Adrenal gland (tissue), 12 donors: ENCODE results near the gene TNS1. TPM values are rescaled to one million over a fixed set of nuclear protein-coding genes. Genes with fewer than 3 reads are reported as not detected.

Source experiments
- DNase-seq, 7 donors: peaks; one replicate each; pipeline ENCODE4 v3.0.0-alpha.2; 2019 to 2020
- H3K27ac ChIP-seq, 5 donors: fragments of 200-600 bp; sonication (generic) in 4 of 5; 1 replicate in 3 of 5; 2 replicates in 2 of 5; pipeline versions ENCODE4 v1.5.1 to v1.8.0; 2016 to 2020; ENCODE audit warnings: mild to moderate bottlenecking in 1 of 5
- H3K27me3 ChIP-seq: fragments of 200-600 bp; 2 replicates; pipeline ENCODE4 v1.8.0; 2021
- H3K36me3 ChIP-seq, 2 donors: fragments of 200-600 bp; replicated peaks in 1 of 2; 1 replicate in 1 of 2; 2 replicates in 1 of 2; pipeline versions ENCODE4 v1.5.1 to v1.8.0; 2018 to 2022
- H3K4me1 ChIP-seq, 2 donors: fragments of 200-600 bp; replicated peaks in 1 of 2; 1 replicate in 1 of 2; 2 replicates in 1 of 2; pipeline versions ENCODE4 v1.5.1 to v1.8.0; 2018 to 2021
- H3K4me3 ChIP-seq, 4 donors: fragments of 200-600 bp; sonication (generic) in 3 of 4; one replicate each; pipeline ENCODE4 v1.5.1; 2016 to 2018
- H3K9me3 ChIP-seq, 3 donors: fragments of 200-600 bp; sonication (generic) in 1 of 3; replicated peaks in 1 of 3; 1 replicate in 2 of 3; 2 replicates in 1 of 3; pipeline versions ENCODE4 v1.5.1 to v1.8.0; 2016 to 2021
- POLR2A ChIP-seq, 2 donors: fragments of 450-650 bp; IDR thresholded peaks; one replicate each; pipeline ENCODE4 v1.6.1; 2017; ENCODE audit warnings: antibody characterized with exemption in 2 of 2, mild to moderate bottlenecking in 2 of 2, moderate library complexity in 1 of 2
- WGBS, 4 donors: extraction: QIAGEN DNeasy Blood & Tissue Kit in 2 of 4; methylation state at CpG; one replicate each; pipeline versions ENCODE4 v1.1.5 to v1.1.7; 2013 to 2017; 5-methylcytosine and 5-hydroxymethylcytosine counted together
- intact Hi-C, 2 donors: fragments of 100-400 bp; cut with DNase I; formaldehyde crosslinking; loops; one replicate each; pipeline versions ENCODE4 v1.14.1 to v1.15.0; 2022 to 2023
- polyA plus RNA-seq, 3 donors: library from polyadenylated mRNA; stranded (reverse); fragments of 200-250 nt in 2 of 3; fragments of 350-450 nt in 1 of 3; fragmentation: Illumina TruSeq in 1 of 3; extraction: RNeasy Lipid Tissue Mini Kit (QIAGEN cat#74804) in 1 of 3; gene quantifications; one replicate each; pipeline ENCODE4 v1.2.3, GENCODE V29; 2013 to 2014
- total RNA-seq, 9 donors: library from RNA; depleted of rRNA in 4 of 9; stranded (reverse); fragments of >200 nt in 4 of 9; fragments of 120-200 nt in 1 of 9; fragmentation: NEBNext Ultra II Directional in 1 of 9; extraction: Animal tissue kit (Norgen Biotek cat#: 25700) in 1 of 9; gene quantifications; one replicate each; pipeline versions ENCODE4 v1.1.0 to v1.2.4, GENCODE V29; 2013 to 2023
- TF ChIP-seq, protein P1 (sequence below), 6 experiments: fragments of 450-650 bp in 4 of 6; fragments of 200-600 bp in 2 of 6; sonication (generic) in 1 of 6; IDR thresholded peaks; 1 replicate in 5 of 6; 2 replicates in 1 of 6; pipeline versions ENCODE4 v1.5.1 to v1.8.0; 2016 to 2021; ENCODE audit warnings: antibody characterized with exemption in 6 of 6, mild to moderate bottlenecking in 2 of 6, moderate library complexity in 1 of 6
- donor health status: healthy with polysubstance abuse.
- donor health status: Bipolar disorder and iron deficiency.
- donor health status: DM: yes; HTN: yes; CAD: no.
- donor health status: DM: no; HTN: no; CAD: no.
- donor health status: DM: no; HTN: no; CAD: no.
- donor health status: DM: yes; HTN: yes; CAD: no.

The TNS1 gene
- total and polyA plus RNA-seq, 12 donors: 34.1 to 341 (median 252) TPM

DNA sequence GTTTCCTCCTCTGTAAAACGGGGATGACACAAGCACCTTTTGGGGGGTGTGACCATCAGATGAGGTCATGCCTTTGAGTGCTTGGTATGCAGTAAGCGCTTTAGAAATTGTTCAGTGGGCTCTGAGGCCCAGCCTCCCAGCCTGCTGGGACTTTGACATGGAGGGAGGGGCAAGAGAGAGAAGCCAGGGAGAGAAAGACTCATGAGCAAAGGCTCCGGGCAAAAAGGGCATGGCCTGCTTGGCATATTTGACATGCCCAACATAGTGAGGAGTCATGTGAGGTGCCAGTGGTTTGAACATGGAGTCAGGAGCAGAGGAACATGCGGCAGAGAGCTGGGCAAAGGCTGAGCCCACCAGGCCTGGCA is 14.0 kb downstream of the TNS1 start:
- intact Hi-C loops: loop anchor here (5.0 to 10.0 kb wide), 4 partner anchors 54 to 202 kb away; no protein-coding TSS in a partner anchor
- no peak overlapping the region for H3K4me3 ChIP-seq
- WGBS, 4 donors: 37 to 44% (median 40%) methylated on average over 4 of the region's 4 CpGs
- H3K4me1 ChIP-seq: peaks cover 31 to 40% of the 10 kb centered on the region in 2 donors
- peak in 3 of 7 donors; percentile 54 to 67 (median 58) for DNase-seq
- no peaks in the 10 kb centered on the region for H3K9me3 ChIP-seq
- peak overlapping the region; percentile 40 to 84 (median 74) for H3K27ac ChIP-seq
- H3K27me3 ChIP-seq: no peaks in the 10 kb centered on the region
- H3K36me3 ChIP-seq: peaks cover 0 to 6% of the 10 kb centered on the region in 2 donors
- no peak for TF ChIP-seq POLR2A (IDR thresholded peaks at IDR 0.05)
- TF ChIP-seq, protein P1, sequence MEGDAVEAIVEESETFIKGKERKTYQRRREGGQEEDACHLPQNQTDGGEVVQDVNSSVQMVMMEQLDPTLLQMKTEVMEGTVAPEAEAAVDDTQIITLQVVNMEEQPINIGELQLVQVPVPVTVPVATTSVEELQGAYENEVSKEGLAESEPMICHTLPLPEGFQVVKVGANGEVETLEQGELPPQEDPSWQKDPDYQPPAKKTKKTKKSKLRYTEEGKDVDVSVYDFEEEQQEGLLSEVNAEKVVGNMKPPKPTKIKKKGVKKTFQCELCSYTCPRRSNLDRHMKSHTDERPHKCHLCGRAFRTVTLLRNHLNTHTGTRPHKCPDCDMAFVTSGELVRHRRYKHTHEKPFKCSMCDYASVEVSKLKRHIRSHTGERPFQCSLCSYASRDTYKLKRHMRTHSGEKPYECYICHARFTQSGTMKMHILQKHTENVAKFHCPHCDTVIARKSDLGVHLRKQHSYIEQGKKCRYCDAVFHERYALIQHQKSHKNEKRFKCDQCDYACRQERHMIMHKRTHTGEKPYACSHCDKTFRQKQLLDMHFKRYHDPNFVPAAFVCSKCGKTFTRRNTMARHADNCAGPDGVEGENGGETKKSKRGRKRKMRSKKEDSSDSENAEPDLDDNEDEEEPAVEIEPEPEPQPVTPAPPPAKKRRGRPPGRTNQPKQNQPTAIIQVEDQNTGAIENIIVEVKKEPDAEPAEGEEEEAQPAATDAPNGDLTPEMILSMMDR (IDR thresholded peaks at IDR 0.05): peak in 1 of 6 experiments; percentile 11

DNA sequence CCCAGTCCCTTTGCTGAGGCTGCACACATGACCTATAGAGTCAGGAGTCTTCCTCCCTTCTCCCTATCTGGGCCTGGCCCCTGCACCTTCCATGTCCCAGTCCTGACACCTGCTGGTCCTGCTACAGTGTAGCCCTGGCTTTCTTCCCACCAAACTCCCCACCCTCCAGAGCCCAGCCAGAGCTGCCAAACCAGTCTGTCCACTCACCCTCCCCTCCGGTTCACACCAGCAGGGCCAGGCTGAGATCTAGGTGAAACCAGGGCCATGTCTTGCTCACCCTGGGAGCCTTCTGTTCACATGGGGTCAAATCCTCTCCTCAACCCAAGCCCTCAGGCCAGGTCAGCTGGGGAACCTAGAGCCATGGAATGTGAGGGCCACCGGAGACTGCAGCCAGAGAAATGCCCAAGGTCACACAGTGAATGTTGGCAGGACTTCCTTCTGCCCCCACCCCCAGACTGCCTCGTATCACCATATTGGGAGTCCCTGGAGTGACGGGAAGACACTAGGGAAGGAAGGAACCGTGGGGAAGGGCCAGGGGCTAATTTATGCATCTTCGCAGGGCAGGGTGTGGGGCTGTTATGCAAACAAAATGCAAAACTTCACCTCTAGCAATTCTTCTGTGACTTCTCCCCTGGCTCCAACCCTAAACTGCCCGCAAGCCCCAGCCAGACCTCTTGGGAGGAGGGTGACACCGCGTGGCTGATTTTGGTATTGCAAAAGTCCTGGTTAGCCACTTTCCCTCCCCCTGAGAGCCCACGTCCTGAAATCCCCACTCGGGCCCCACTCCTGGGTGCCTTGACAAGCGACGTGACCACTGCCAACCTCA is 14.6 kb downstream of the TNS1 start:
- Histone ChIP-seq H3K4me3 (no peak overlapping the region), H3K27me3 (no peaks in the 10 kb centered on the region), H3K27ac (peak overlapping the region; percentile 40 to 84 (median 74)), H3K9me3 (no peaks in the 10 kb centered on the region), H3K36me3 (peaks cover 0 to 6% of the 10 kb centered on the region in 2 donors), H3K4me1 (peaks cover 25 to 34% of the 10 kb centered on the region in 2 donors)
- 4 to 7% (median 6%) methylated on average over 12 to 13 of the region's 13 CpGs for WGBS, 4 donors
- DNase-seq: peak; percentile 89 to 96 (median 92)
- intact Hi-C loops: loop anchor here (5.0 to 10.0 kb wide), 4 partner anchors 53 to 201 kb away; no protein-coding TSS in a partner anchor
- TF ChIP-seq POLR2A (IDR thresholded peaks at IDR 0.05): no peak
- TF ChIP-seq, protein P1 (IDR thresholded peaks at IDR 0.05): peak; percentile 90 to 98 (median 94)

DNA sequence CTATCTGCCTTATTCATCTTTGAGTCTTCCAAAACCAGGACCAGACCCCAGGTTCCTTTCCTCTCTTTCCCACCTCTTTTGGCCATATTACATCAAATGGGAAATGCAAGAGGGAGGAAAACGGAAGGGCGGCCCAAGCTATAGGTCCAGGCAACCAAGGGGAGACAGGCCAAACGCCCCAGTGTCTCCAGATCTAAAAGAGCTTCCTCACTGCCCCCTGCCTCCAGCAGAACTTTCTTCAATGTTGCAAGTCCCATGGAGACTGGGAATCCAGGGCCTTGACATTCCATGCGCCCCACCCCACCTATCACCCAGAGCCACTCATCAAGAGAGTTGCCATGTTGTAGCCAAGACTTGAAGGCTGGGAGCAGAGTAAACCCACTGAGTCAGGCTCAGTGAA is 15.4 kb downstream of the TNS1 start:
- 84 to 93% (median 85%) methylated on average over 4 of the region's 4 CpGs for WGBS, 4 donors
- H3K27me3 ChIP-seq: no peaks in the 10 kb centered on the region
- H3K27ac ChIP-seq: peak overlapping the region in 4 of 5 donors; percentile 54 to 84 (median 78)
- H3K9me3 ChIP-seq: no peaks in the 10 kb centered on the region
- H3K4me3 ChIP-seq: no peak overlapping the region
- TF ChIP-seq POLR2A (IDR thresholded peaks at IDR 0.05): no peak
- TF ChIP-seq, protein P1 (IDR thresholded peaks at IDR 0.05): no peak
- intact Hi-C loops: loop anchor here (5.0 to 10.0 kb wide), 4 partner anchors 53 to 200 kb away; no protein-coding TSS in a partner anchor
- H3K36me3 ChIP-seq: peaks cover 0 to 6% of the 10 kb centered on the region in 2 donors
- DNase-seq: peak in 2 of 7 donors; percentile 16 to 30
- H3K4me1 ChIP-seq: peaks cover 17 to 26% of the 10 kb centered on the region in 2 donors

DNA sequence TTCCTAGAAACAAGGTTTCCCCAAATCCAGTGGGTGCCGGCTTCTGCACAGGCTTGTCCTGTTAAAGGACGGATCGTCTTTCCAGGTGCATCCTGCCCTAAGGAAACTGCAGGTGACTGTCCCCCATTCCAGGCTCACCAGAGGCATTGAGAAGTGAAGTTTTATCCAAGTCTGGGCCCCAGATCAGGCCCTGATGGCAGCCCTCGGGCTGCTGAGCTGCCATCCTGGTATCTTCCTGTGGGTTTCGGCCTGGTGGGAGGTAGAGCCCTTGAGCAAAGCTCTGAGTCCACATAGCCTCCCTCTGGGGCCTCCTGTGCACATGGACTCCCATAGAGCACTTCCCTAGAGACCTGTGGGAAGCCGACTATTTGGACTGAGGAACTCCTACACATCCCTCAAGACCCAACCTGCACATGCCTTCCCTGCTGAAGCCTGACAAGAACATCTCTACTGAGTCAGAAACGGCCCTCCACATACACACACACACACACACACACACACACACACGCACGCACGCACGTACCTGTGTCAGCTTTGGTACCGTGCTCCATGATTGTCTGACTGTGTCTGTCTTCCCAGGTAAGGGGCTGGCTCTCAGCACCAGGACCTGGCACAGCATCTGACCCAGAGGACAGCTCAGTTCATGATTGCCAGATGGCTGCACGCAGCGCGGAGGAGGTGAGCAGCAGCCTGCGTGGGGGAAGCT is 16.4 kb downstream of the TNS1 start:
- H3K9me3 ChIP-seq: no peaks in the 10 kb centered on the region
- H3K4me3 ChIP-seq: no peak overlapping the region
- H3K36me3 ChIP-seq: peaks cover 0 to 6% of the 10 kb centered on the region in 2 donors
- H3K27me3 ChIP-seq: no peaks in the 10 kb centered on the region
- H3K27ac ChIP-seq: no peak overlapping the region
- no peak for TF ChIP-seq POLR2A (IDR thresholded peaks at IDR 0.05)
- TF ChIP-seq, protein P1 (IDR thresholded peaks at IDR 0.05): no peak
- 85 to 91% (median 89%) methylated on average over 8 to 16 of the region's 16 CpGs for WGBS, 4 donors
- DNase-seq: peak in 1 of 7 donors; percentile 14
- intact Hi-C loops: loop anchor here (5.0 to 10.0 kb wide), 4 partner anchors 52 to 199 kb away; no protein-coding TSS in a partner anchor
- peaks cover 21 to 27% of the 10 kb centered on the region in 2 donors for H3K4me1 ChIP-seq
